Measurements from ENCODE around the gene MRAS.

DNA sequence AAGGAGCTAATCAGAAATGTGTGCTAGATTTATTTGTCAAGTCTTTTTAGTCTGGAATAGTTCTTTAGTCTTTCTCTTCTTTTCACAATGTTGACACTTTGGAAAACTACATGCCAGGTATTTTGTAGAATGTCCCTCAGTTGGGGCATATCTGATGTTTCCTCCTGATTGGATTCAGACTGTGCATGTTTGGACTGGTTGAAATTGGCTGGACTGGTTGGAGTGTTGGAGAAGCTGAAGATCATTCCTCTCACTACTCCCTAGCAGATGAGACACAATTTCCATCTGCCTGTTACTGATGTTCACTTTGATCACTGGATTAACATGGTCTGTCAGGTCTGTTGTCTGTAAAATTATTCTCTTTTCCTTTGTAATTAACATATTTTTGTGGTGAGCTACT, 22.4 kb upstream of the MRAS start:
- TF ChIP-seq POLR2A (IDR thresholded peaks at IDR 0.05; ENCODE audit: low read length) (no peak), GATA1 (IDR thresholded peaks at IDR 0.05; ENCODE audit: low read depth, low read length) (no peak)

Data from erythroblast (primary cell).